WTC11 (cell line): Measurements from ENCODE around the gene ATXN7L2. TPM values are rescaled to one million over a fixed set of nuclear protein-coding genes. Genes with fewer than 3 reads are reported as not detected.

Experiments used
- ATAC-seq: fragments of 200-7000 bp; cut with Tn5 transposase; 2 replicates; pipeline ENCODE4 v1.10.0; 2021; ENCODE audit warnings: mild to moderate bottlenecking, moderate library complexity
- CTCF ChIA-PET: fragments of 300-600 bp; sonication (Branson Sonifier 250); formaldehyde crosslinking; loops from one replicate; lab custom pipeline; 2021; ENCODE audit warnings: antibody characterized with exemption; lab: Charles Lee
- POLR2A ChIA-PET: fragments of 350-600 bp; sonication (Branson Sonifier 250); formaldehyde crosslinking; loops from one replicate; lab custom pipeline; 2021; ENCODE audit warnings: antibody characterized with exemption; lab: Charles Lee
- DNase-seq: peaks from one replicate; pipeline ENCODE4 v3.0.0; 2021; ENCODE audit warnings: low spot score
- H3K27ac Mint-ChIP-seq: 2 replicates; pipeline ENCODE4 v1.8.0; 2021; ENCODE audit warnings: mixed read lengths
- H3K27me3 Mint-ChIP-seq: 2 replicates; pipeline ENCODE4 v1.8.0; 2021; ENCODE audit warnings: low read depth, mild to moderate bottlenecking, moderate library complexity, mixed read lengths
- H3K36me3 Mint-ChIP-seq: 2 replicates; pipeline ENCODE4 v1.8.0; 2021; ENCODE audit warnings: mixed read lengths
- H3K4me1 Mint-ChIP-seq: 2 replicates; pipeline ENCODE4 v1.8.0; 2022; ENCODE audit warnings: mixed read lengths
- H3K4me3 Mint-ChIP-seq: 2 replicates; pipeline ENCODE4 v1.8.0; 2021; ENCODE audit warnings: mild to moderate bottlenecking, moderate library complexity, mixed read lengths
- H3K9me3 Mint-ChIP-seq: 2 replicates; pipeline ENCODE4 v1.8.0; 2021; ENCODE audit warnings: mixed read lengths
- ARID4B ChIP-seq: sonication (generic); formaldehyde crosslinking; IDR thresholded peaks from 2 replicates; pipeline ENCODE4 v1.8.0; 2023; ENCODE audit warnings: missing genetic modification reagents, mild to moderate bottlenecking, borderline replicate concordance
- ATF2 ChIP-seq: sonication (generic); formaldehyde crosslinking; IDR thresholded peaks from 2 replicates; pipeline ENCODE4 v1.8.1; 2022; ENCODE audit warnings: low read depth, missing genetic modification reagents, borderline replicate concordance
- ELF4 ChIP-seq: sonication (generic); formaldehyde crosslinking; IDR thresholded peaks from 2 replicates; pipeline ENCODE4 v1.8.1; 2022; ENCODE audit warnings: low read depth, mild to moderate bottlenecking, moderate library complexity, missing genetic modification reagents
- ERG ChIP-seq: fragments of 250-450 bp; sonication (Bioruptor Pico); IDR thresholded peaks from 2 replicates; pipeline ENCODE4 v1.8.0; 2021; ENCODE audit warnings: mild to moderate bottlenecking
- ESRRA ChIP-seq: sonication (generic); formaldehyde crosslinking; IDR thresholded peaks from 2 replicates; pipeline ENCODE4 v1.8.1; 2022; ENCODE audit warnings: mild to moderate bottlenecking, missing genetic modification reagents, borderline replicate concordance
- FOXP1 ChIP-seq: sonication (generic); formaldehyde crosslinking; IDR thresholded peaks from 2 replicates; pipeline ENCODE4 v1.8.0; 2022; ENCODE audit warnings: missing genetic modification reagents, mild to moderate bottlenecking, moderate library complexity, borderline replicate concordance
- GABPB1 ChIP-seq: sonication (generic); formaldehyde crosslinking; IDR thresholded peaks from 2 replicates; pipeline ENCODE4 v1.8.1; 2023; ENCODE audit warnings: mild to moderate bottlenecking, missing genetic modification reagents
- KAT7 ChIP-seq: sonication (generic); formaldehyde crosslinking; IDR thresholded peaks from 2 replicates; pipeline ENCODE4 v1.8.1; 2023; ENCODE audit warnings: missing genetic modification reagents, mild to moderate bottlenecking, borderline replicate concordance
- MYBL2 ChIP-seq: sonication (generic); formaldehyde crosslinking; IDR thresholded peaks from 2 replicates; pipeline ENCODE4 v1.8.1; 2023; ENCODE audit warnings: mild to moderate bottlenecking, moderate library complexity, missing genetic modification reagents
- NFYB ChIP-seq: sonication (generic); formaldehyde crosslinking; conservative IDR thresholded peaks from 2 replicates; pipeline ENCODE4 v1.8.0; 2022; ENCODE audit warnings: low read depth, missing genetic modification reagents
- NR1H2 ChIP-seq: sonication (generic); formaldehyde crosslinking; IDR thresholded peaks from 2 replicates; pipeline ENCODE4 v1.9.0; 2021; ENCODE audit warnings: mild to moderate bottlenecking, moderate library complexity, missing genetic modification reagents
- NR2C2 ChIP-seq: sonication (generic); formaldehyde crosslinking; IDR thresholded peaks from 2 replicates; pipeline ENCODE4 v1.8.0; 2022; ENCODE audit warnings: mild to moderate bottlenecking, missing genetic modification reagents
- PREB ChIP-seq: sonication (generic); formaldehyde crosslinking; IDR thresholded peaks from 2 replicates; pipeline ENCODE4 v1.8.1; 2022; ENCODE audit warnings: mild to moderate bottlenecking, missing genetic modification reagents, moderate library complexity, borderline replicate concordance
- RORB ChIP-seq: fragments of 250-450 bp; sonication (Bioruptor Pico); IDR thresholded peaks from 2 replicates; pipeline ENCODE4 v1.9.0; 2021; ENCODE audit warnings: mild to moderate bottlenecking
- ZBTB21 ChIP-seq: sonication (generic); formaldehyde crosslinking; IDR thresholded peaks from 2 replicates; pipeline ENCODE4 v1.8.1; 2023; ENCODE audit warnings: mild to moderate bottlenecking, missing genetic modification reagents, borderline replicate concordance
- ZMAT4 ChIP-seq: fragments of 250-450 bp; sonication (Bioruptor Pico); IDR thresholded peaks from 2 replicates; pipeline ENCODE4 v1.9.0; 2021; ENCODE audit warnings: mild to moderate bottlenecking
- ZNF425 ChIP-seq: fragments of 250-450 bp; sonication (Bioruptor Pico); conservative IDR thresholded peaks from 2 replicates; pipeline ENCODE4 v1.9.0; 2021; ENCODE audit warnings: mild to moderate bottlenecking
- total RNA-seq: library from RNA; stranded (reverse); gene quantifications from 3 replicates; pipeline ENCODE4 v1.2.3, GENCODE V29; 2021

ATXN7L2 gene
- total RNA-seq, 1 experiment from 2014 or later, result 11.1 TPM

DNA sequence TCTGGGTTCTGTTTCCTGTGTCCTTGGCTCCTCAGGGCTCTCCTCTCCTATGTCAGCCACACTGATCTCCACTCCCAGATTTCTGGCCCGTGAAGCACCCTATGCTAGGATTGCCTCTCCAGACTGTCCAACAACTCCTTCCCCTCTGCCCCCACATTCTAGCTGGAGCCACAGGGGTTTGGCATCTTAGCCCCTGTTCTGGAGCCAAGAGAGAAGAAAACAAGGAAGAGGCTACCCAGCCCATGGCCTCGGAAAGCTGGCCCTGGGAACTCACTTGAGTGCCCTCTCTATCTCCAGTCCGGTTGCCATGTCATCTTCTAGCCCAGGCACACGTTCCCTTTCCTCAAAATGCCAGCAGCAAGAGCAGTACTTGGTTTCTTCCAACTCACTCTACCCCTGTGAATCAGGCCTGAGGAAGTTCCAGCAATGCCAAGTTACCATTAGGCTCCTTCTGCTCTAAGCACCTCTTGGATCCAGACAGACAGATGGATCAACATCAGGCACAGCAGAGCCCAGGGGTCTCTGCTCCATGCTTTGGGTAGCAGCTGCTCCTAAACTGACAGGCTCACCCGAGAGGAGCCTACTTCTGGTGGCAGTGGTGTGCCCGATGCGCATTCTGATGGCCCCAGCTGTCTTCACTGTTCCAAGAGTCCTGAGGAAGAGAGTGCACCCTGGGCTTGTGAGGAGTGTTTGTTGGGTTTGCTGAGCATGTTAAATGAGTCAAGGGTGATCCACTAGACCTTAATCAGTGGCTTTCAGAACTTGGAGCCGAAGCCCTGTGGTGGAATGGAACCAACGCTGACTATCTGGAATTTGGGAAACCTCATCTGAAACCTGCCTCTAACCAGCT, 44.4 kb downstream of the ATXN7L2 start:
- ATAC-seq (no peak), DNase-seq (no peak)
- peaks cover 10% of the 10 kb centered on the region for H3K4me1 Mint-ChIP-seq
- POLR2A ChIA-PET, result no interaction called here
- peaks cover 8% of the 10 kb centered on the region for H3K27me3 Mint-ChIP-seq
- CTCF ChIA-PET, result interaction anchor here (1.4 to 16.4 kb wide), 2 partner anchors 33 to 103 kb away, joined by 3 to 740 read pairs; partner anchors contain the start of gene CYB561D1
- H3K4me3 Mint-ChIP-seq, result no peak overlapping the region
- H3K27ac Mint-ChIP-seq, result no peak overlapping the region
- H3K36me3 Mint-ChIP-seq, result no peaks in the 10 kb centered on the region
- peaks cover 7% of the 10 kb centered on the region for H3K9me3 Mint-ChIP-seq
- TF ChIP-seq NR1H2 (CRISPR knock-in tag), result no peak
- no peak for TF ChIP-seq ZNF425 (CRISPR knock-in tag)
- no peak for TF ChIP-seq NFYB
- no peak for TF ChIP-seq ELF4 (CRISPR knock-in tag)
- no peak for TF ChIP-seq FOXP1 (CRISPR knock-in tag)
- TF ChIP-seq ARID4B (CRISPR knock-in tag), result no peak
- TF ChIP-seq PREB (CRISPR knock-in tag), result no peak
- TF ChIP-seq KAT7 (CRISPR knock-in tag), result no peak
- TF ChIP-seq MYBL2 (CRISPR knock-in tag), result no peak

GRCh38 chr1:109528712-109529111, 45.0 kb downstream of the ATXN7L2 start:
- no peak overlapping the region for H3K27ac Mint-ChIP-seq
- peaks cover 10% of the 10 kb centered on the region for H3K4me1 Mint-ChIP-seq
- DNase-seq, result no peak
- no peak for ATAC-seq
- H3K4me3 Mint-ChIP-seq, result no peak overlapping the region
- ChIA-PET POLR2A (no interaction called here), CTCF (interaction anchor here (2.5 to 16.4 kb wide), 3 partner anchors 21 to 45 kb away, joined by 12 to 740 read pairs (median 128); partner anchors contain the start of genes AMIGO1, ATXN7L2 and CYB561D1)
- peaks cover 6% of the 10 kb centered on the region for H3K9me3 Mint-ChIP-seq
- H3K27me3 Mint-ChIP-seq, result peaks cover 8% of the 10 kb centered on the region
- H3K36me3 Mint-ChIP-seq, result no peaks in the 10 kb centered on the region
- TF ChIP-seq ERG (CRISPR knock-in tag) (no peak), NR2C2 (CRISPR knock-in tag) (no peak), FOXP1 (CRISPR knock-in tag) (no peak), RORB (no peak), ZBTB21 (CRISPR knock-in tag) (no peak), ATF2 (CRISPR knock-in tag) (no peak), ARID4B (CRISPR knock-in tag) (no peak), GABPB1 (CRISPR knock-in tag) (no peak), ELF4 (CRISPR knock-in tag) (no peak), ZMAT4 (CRISPR knock-in tag) (no peak), ESRRA (CRISPR knock-in tag) (no peak)
